Measurements from ENCODE around the gene RNF13. TPM values are rescaled to one million over a fixed set of nuclear protein-coding genes. Genes with fewer than 3 reads are reported as not detected.
"Not testable (repeated sequence)": the region's sequence is repeated elsewhere in the genome, so short reads cannot be mapped to it uniquely, and the experiment has no call there.

RNF13 gene
- total RNA-seq, 1 donor, result 45.8 TPM

- DNase-seq (ENCODE audit: low read depth in 2 of 3, low spot score in 2 of 3), result peak in 1 of 3 donors; percentile 21
Measured at GRCh38 chr3:149833241-149833640, 20.2 kb downstream of the RNF13 start.

GRCh38 chr3:149838491-149838890, 25.5 kb downstream of the RNF13 start:
- DNase-seq (ENCODE audit: low read depth in 2 of 3, low spot score in 2 of 3), result not testable (repeated sequence)

GRCh38 chr3:149839469-149839868, 26.5 kb downstream of the RNF13 start:
- DNase-seq (ENCODE audit: low read depth in 2 of 3, low spot score in 2 of 3), result not testable (repeated sequence)

GRCh38 chr3:149839896-149840295, 26.9 kb downstream of the RNF13 start:
- DNase-seq (ENCODE audit: low read depth in 2 of 3, low spot score in 2 of 3), result no peak

- no peak for DNase-seq (ENCODE audit: low read depth in 2 of 3, low spot score in 2 of 3)
Measured at GRCh38 chr3:149843502-149843901, 30.5 kb downstream of the RNF13 start.

GRCh38 chr3:149844091-149844490, 31.1 kb downstream of the RNF13 start:
- DNase-seq (ENCODE audit: low read depth in 2 of 3, low spot score in 2 of 3), result no peak

GRCh38 chr3:149845570-149846244, 32.7 kb downstream of the RNF13 start:
- DNase-seq (ENCODE audit: low read depth in 2 of 3, low spot score in 2 of 3), result no peak

GRCh38 chr3:149848238-149848637, 35.2 kb downstream of the RNF13 start:
- no peak for DNase-seq (ENCODE audit: low read depth in 2 of 3, low spot score in 2 of 3)

GRCh38 chr3:149848688-149849087, 35.7 kb downstream of the RNF13 start:
- DNase-seq (ENCODE audit: low read depth in 2 of 3, low spot score in 2 of 3), result no peak

GRCh38 chr3:149850787-149851584, 38.0 kb downstream of the RNF13 start:
- DNase-seq (ENCODE audit: low read depth in 2 of 3, low spot score in 2 of 3), result peak in 2 of 3 donors; percentile 3 to 12

GRCh38 chr3:149858911-149859310, 45.9 kb downstream of the RNF13 start:
- DNase-seq (ENCODE audit: low read depth in 2 of 3, low spot score in 2 of 3), result no peak

GRCh38 chr3:149860881-149861280, 47.9 kb downstream of the RNF13 start:
- no peak for DNase-seq (ENCODE audit: low read depth in 2 of 3, low spot score in 2 of 3)

- DNase-seq (ENCODE audit: low read depth in 2 of 3, low spot score in 2 of 3), result no peak
Measured at GRCh38 chr3:149867563-149867962, 54.5 kb downstream of the RNF13 start.

GRCh38 chr3:149871855-149872254, 58.8 kb downstream of the RNF13 start:
- DNase-seq (ENCODE audit: low read depth in 2 of 3, low spot score in 2 of 3), result no peak

- no peak for DNase-seq (ENCODE audit: low read depth in 2 of 3, low spot score in 2 of 3)
Measured at GRCh38 chr3:149872589-149872988, 59.6 kb downstream of the RNF13 start.

GRCh38 chr3:149877668-149878067, 64.7 kb downstream of the RNF13 start:
- no peak for DNase-seq (ENCODE audit: low read depth in 2 of 3, low spot score in 2 of 3)

GRCh38 chr3:149879872-149880271, 66.9 kb downstream of the RNF13 start:
- DNase-seq (ENCODE audit: low read depth in 2 of 3, low spot score in 2 of 3), result peak in 2 of 3 donors; percentile 41 to 64

- peak in 1 of 3 donors; percentile 23 for DNase-seq (ENCODE audit: low read depth in 2 of 3, low spot score in 2 of 3)
Measured at GRCh38 chr3:149881879-149882278, 68.9 kb downstream of the RNF13 start.

- DNase-seq (ENCODE audit: low read depth in 2 of 3, low spot score in 2 of 3), result no peak
Measured at GRCh38 chr3:149883134-149883533, 70.1 kb downstream of the RNF13 start.

- not testable (repeated sequence) for DNase-seq (ENCODE audit: low read depth in 2 of 3, low spot score in 2 of 3)
Measured at GRCh38 chr3:149883860-149884259, 70.8 kb downstream of the RNF13 start.

- DNase-seq (ENCODE audit: low read depth in 2 of 3, low spot score in 2 of 3), result not testable (repeated sequence)
Measured at GRCh38 chr3:149884848-149885247, 71.8 kb downstream of the RNF13 start.

- no peak for DNase-seq (ENCODE audit: low read depth in 2 of 3, low spot score in 2 of 3)
Measured at GRCh38 chr3:149886957-149887356, 73.9 kb downstream of the RNF13 start.

Measured in hematopoietic multipotent progenitor cell (in vitro differentiated cells).